Caco-2 (cell line): Measurements from ENCODE around the gene RNF207. TPM values are rescaled to one million over a fixed set of nuclear protein-coding genes. Genes with fewer than 3 reads are reported as not detected.
A peak's percentile ranks its signal among the peaks of the same experiment; 100 is the strongest.

Source experiments
- BruUV-seq: library from RNA; stranded (reverse); fragments of 400-500 nt; replicated peaks from 2 replicates; lab custom pipeline; 2021; lab: Mats Ljungman, UMichigan
- CTCF ChIA-PET: fragments of 300-600 bp; sonication (Branson Sonifier 250); formaldehyde crosslinking; loops from one replicate; lab custom pipeline; 2022; ENCODE audit warnings: antibody characterized with exemption; lab: Charles Lee
- POLR2A ChIA-PET: fragments of 300-600 bp; sonication (Branson Sonifier 250); formaldehyde crosslinking; loops from one replicate; lab custom pipeline; 2022; ENCODE audit warnings: antibody characterized with exemption; lab: Charles Lee
- DNase-seq, 2 experiments: peaks; one replicate each; pipeline versions ENCODE4 v3.0.0 to v3.0.0-alpha.2; 2020 to 2022
- H3K27me3 ChIP-seq: replicated peaks from 2 replicates; pipeline ENCODE4 v1.6.0; 2011; ENCODE audit warnings: low read length; ENCODE audit not compliant: control insufficient read depth, insufficient read depth
- H3K36me3 ChIP-seq: 2 replicates; pipeline ENCODE4 v1.5.1; 2011; ENCODE audit warnings: low read length; ENCODE audit not compliant: control insufficient read depth, insufficient read depth
- H3K4me1 ChIP-seq: fragments of 250-450 bp; sonication (Bioruptor Pico); 2 replicates; pipeline ENCODE4 v1.5.1; 2020; ENCODE audit warnings: mild to moderate bottlenecking
- H3K4me3 ChIP-seq: 2 replicates; pipeline ENCODE4 v1.5.1; 2011; ENCODE audit warnings: low read depth, mild to moderate bottlenecking, control low read depth, low read length
- H3K9me3 ChIP-seq: fragments of 250-450 bp; sonication (Bioruptor Pico); 2 replicates; pipeline ENCODE4 v1.5.1; 2020; ENCODE audit warnings: mild to moderate bottlenecking, moderate library complexity
- H3K27ac Mint-ChIP-seq: one replicate; pipeline ENCODE4 v1.8.0; 2022; ENCODE audit warnings: mixed read lengths; ENCODE audit not compliant: unreplicated experiment
- H3K27me3 Mint-ChIP-seq: one replicate; pipeline ENCODE4 v1.8.0; 2022; ENCODE audit warnings: mixed read lengths; ENCODE audit not compliant: insufficient read depth, unreplicated experiment
- H3K36me3 Mint-ChIP-seq: one replicate; pipeline ENCODE4 v1.8.0; 2022; ENCODE audit warnings: mild to moderate bottlenecking, mixed read lengths; ENCODE audit not compliant: insufficient read depth, unreplicated experiment
- H3K4me1 Mint-ChIP-seq: one replicate; pipeline ENCODE4 v1.8.0; 2022; ENCODE audit warnings: low read depth, mixed read lengths; ENCODE audit not compliant: unreplicated experiment
- H3K4me3 Mint-ChIP-seq: one replicate; pipeline ENCODE4 v1.8.0; 2022; ENCODE audit warnings: mild to moderate bottlenecking, moderate library complexity, mixed read lengths; ENCODE audit not compliant: unreplicated experiment
- H3K9me3 Mint-ChIP-seq: one replicate; pipeline ENCODE4 v1.8.0; 2022; ENCODE audit warnings: mixed read lengths; ENCODE audit not compliant: unreplicated experiment
- intact Hi-C: fragments of 100-400 bp; cut with micrococcal nuclease; formaldehyde crosslinking; loops from one replicate; pipeline ENCODE4 v1.10.0; 2022; ENCODE audit not compliant: unreplicated experiment
- total RNA-seq: library from RNA; stranded (reverse); gene quantifications from 2 replicates; pipeline ENCODE4 v1.2.3, GENCODE V29; 2022
- TF ChIP-seq, protein P1 (sequence below), 2 experiments: fragments of 200-600 bp in 1 of 2; IDR thresholded peaks; 1 replicate in 1 of 2; 2 replicates in 1 of 2; pipeline versions ENCODE4 v1.5.1 to v1.8.0; 2011 to 2022; ENCODE audit warnings: antibody characterized with exemption in 1 of 2, control low read depth in 1 of 2, inconsistent platforms in 1 of 2, low read depth in 1 of 2, low read length in 1 of 2, mild to moderate bottlenecking in 1 of 2, moderate library complexity in 1 of 2; ENCODE audit not compliant: insufficient read depth in 1 of 2, severe bottlenecking in 1 of 2, unreplicated experiment in 1 of 2

RNF207 gene
- total RNA-seq, 1 experiment from 2014 or later, result 27.4 TPM

DNA sequence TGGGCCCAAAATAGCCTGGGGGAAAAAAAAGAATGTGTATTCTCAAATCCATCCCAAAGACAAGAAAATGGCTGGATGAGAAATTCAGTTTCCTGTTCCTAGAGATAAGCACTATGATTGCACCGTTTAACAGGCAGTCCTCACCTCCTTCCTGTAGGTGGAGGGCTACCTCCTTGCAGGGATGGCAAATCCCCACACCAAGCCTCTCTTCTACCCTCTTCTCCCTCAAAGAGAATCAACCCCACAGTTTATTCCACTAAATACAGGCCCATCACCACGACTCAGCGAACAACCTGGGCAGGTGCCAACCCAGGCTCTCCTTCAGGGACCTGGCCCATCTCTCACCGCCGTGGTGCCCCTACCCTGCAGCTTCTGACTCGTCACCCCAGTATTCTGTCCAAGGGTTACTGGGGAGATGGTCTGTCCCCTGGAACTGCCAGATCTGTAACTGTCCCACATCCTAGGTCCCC lies 22.4 kb upstream of the RNF207 start:
- Histone ChIP-seq H3K9me3 (no peaks in the 10 kb centered on the region), H3K4me3 (no peak overlapping the region), H3K36me3 (no peaks in the 10 kb centered on the region), H3K27me3 (no peaks in the 10 kb centered on the region), H3K4me1 (0 out of 2 replicates have a peak, but pooled peaks cover 4% of the 10 kb centered on the region)
- no peak overlapping the region for H3K4me3 Mint-ChIP-seq
- intact Hi-C loops, result no loop called here
- H3K27me3 Mint-ChIP-seq, result no peaks in the 10 kb centered on the region
- no peaks in the 10 kb centered on the region for H3K9me3 Mint-ChIP-seq
- DNase-seq, result peak in 1 of 2 experiments; percentile 29
- no TSS peak for BruUV-seq
- no peaks in the 10 kb centered on the region for H3K4me1 Mint-ChIP-seq
- no peak overlapping the region for H3K27ac Mint-ChIP-seq
- TF ChIP-seq, protein P1, sequence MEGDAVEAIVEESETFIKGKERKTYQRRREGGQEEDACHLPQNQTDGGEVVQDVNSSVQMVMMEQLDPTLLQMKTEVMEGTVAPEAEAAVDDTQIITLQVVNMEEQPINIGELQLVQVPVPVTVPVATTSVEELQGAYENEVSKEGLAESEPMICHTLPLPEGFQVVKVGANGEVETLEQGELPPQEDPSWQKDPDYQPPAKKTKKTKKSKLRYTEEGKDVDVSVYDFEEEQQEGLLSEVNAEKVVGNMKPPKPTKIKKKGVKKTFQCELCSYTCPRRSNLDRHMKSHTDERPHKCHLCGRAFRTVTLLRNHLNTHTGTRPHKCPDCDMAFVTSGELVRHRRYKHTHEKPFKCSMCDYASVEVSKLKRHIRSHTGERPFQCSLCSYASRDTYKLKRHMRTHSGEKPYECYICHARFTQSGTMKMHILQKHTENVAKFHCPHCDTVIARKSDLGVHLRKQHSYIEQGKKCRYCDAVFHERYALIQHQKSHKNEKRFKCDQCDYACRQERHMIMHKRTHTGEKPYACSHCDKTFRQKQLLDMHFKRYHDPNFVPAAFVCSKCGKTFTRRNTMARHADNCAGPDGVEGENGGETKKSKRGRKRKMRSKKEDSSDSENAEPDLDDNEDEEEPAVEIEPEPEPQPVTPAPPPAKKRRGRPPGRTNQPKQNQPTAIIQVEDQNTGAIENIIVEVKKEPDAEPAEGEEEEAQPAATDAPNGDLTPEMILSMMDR (IDR thresholded peaks at IDR 0.05; ENCODE audit: insufficient read depth in 1 of 2, low read depth in 1 of 2, low read length in 1 of 2, severe bottlenecking in 1 of 2, unreplicated experiment in 1 of 2), result no peak
- ChIA-PET POLR2A (interaction anchor here (0.5 kb wide), 1 partner anchor 76 kb away, joined by 6 read pairs; no protein-coding TSS in a partner anchor), CTCF (interaction anchor here (0.9 kb wide), 1 partner anchor 21 kb away, joined by 6 read pairs; no protein-coding TSS in a partner anchor)
- H3K36me3 Mint-ChIP-seq, result peaks cover 69% of the 10 kb centered on the region

DNA sequence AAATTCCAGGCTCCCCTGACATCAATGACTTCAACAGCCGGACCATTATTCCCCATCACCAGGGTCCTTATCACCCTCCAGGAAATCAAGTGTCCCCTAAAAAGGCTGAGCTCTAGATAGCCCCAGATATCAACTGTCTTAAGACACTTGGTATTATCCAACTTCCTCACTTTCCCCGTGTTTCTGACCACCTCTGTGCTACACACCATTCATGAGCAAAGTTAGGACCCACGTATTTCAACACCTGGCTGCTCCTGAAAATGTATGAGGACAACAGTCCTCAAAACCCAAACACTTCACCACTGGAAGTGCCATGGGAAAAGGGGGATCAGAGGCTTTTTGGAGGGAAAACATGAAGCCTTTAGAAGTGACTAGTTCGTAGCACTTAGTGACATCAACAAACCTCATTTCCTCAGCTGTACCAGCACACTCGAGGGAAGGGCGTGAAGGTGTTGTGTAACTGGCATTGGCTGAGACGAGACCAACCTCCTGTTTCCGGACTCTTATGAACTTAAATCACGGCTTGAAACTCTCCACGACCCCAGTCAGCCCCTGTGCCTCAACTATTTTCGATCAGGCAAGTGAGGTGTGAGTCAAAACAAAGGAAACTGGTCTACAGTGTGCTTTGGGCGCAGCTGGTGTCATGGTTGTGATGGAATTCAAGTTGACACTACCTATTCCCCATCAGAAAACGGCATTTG lies 21.7 kb upstream of the RNF207 start:
- intact Hi-C loops, result no loop called here
- no peaks in the 10 kb centered on the region for H3K36me3 ChIP-seq
- Mint-ChIP-seq H3K4me3 (no peak overlapping the region), H3K27ac (no peak overlapping the region), H3K27me3 (no peaks in the 10 kb centered on the region), H3K4me1 (no peaks in the 10 kb centered on the region), H3K9me3 (no peaks in the 10 kb centered on the region), H3K36me3 (peaks cover 76% of the 10 kb centered on the region)
- CTCF ChIA-PET, result interaction anchor here (0.9 kb wide), 1 partner anchor 21 kb away, joined by 6 read pairs; no protein-coding TSS in a partner anchor
- no peak for DNase-seq
- no TSS peak for BruUV-seq
- H3K4me1 ChIP-seq, result no peaks in the 10 kb centered on the region
- H3K27me3 ChIP-seq, result no peaks in the 10 kb centered on the region
- no peaks in the 10 kb centered on the region for H3K9me3 ChIP-seq
- POLR2A ChIA-PET, result interaction anchor here (0.5 kb wide), 1 partner anchor 76 kb away, joined by 6 read pairs; no protein-coding TSS in a partner anchor
- no peak overlapping the region for H3K4me3 ChIP-seq
- TF ChIP-seq, protein P1 (IDR thresholded peaks at IDR 0.05; ENCODE audit: insufficient read depth in 1 of 2, low read depth in 1 of 2, low read length in 1 of 2, severe bottlenecking in 1 of 2, unreplicated experiment in 1 of 2), result no peak

DNA sequence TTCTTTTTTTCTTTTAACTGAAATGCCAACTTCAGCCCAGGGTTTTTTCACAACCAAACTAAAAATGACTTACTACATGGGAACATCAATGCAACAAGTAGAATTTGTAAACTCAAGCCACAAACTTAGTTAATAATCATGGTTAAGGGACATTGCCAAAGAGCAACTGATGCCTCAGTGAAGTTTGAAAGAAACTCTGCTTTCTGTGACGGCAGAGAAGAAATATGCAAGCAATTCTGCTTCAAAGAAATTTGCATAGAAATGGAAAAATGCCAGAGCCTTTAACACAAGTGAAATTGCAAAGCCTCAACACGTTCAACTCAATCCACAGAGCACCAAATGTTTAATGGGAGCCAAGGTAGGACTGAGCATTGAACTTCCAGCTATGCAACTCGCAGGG lies 20.8 kb upstream of the RNF207 start:
- no TSS peak for BruUV-seq
- H3K4me1 Mint-ChIP-seq, result no peaks in the 10 kb centered on the region
- Histone ChIP-seq H3K4me3 (no peak overlapping the region), H3K36me3 (no peaks in the 10 kb centered on the region), H3K27me3 (no peaks in the 10 kb centered on the region), H3K4me1 (no peaks in the 10 kb centered on the region), H3K9me3 (no peaks in the 10 kb centered on the region)
- POLR2A ChIA-PET, result no interaction called here
- no peak overlapping the region for H3K4me3 Mint-ChIP-seq
- TF ChIP-seq, protein P1 (IDR thresholded peaks at IDR 0.05; ENCODE audit: insufficient read depth in 1 of 2, low read depth in 1 of 2, low read length in 1 of 2, severe bottlenecking in 1 of 2, unreplicated experiment in 1 of 2), result no peak
- CTCF ChIA-PET, result interaction anchor here (1.1 kb wide), 1 partner anchor 20 kb away, joined by 3 read pairs; no protein-coding TSS in a partner anchor
- DNase-seq, result no peak
- H3K36me3 Mint-ChIP-seq, result peaks cover 85% of the 10 kb centered on the region
- no peak overlapping the region for H3K27ac Mint-ChIP-seq
- intact Hi-C loops, result no loop called here
- H3K9me3 Mint-ChIP-seq, result no peaks in the 10 kb centered on the region
- no peaks in the 10 kb centered on the region for H3K27me3 Mint-ChIP-seq
